WI38 (cell line): Measurements from ENCODE around the gene POLG.

Source experiments
- H3K4me3 ChIP-seq: 2 replicates; pipeline ENCODE4 v1.5.1; 2011; ENCODE audit warnings: low read depth, mild to moderate bottlenecking, control low read depth, low read length
- TF ChIP-seq, protein P1 (sequence below): IDR thresholded peaks from 2 replicates; pipeline ENCODE4 v1.5.1; 2012; ENCODE audit warnings: low read depth, mild to moderate bottlenecking, control low read depth, low read length

Gene POLG

DNA sequence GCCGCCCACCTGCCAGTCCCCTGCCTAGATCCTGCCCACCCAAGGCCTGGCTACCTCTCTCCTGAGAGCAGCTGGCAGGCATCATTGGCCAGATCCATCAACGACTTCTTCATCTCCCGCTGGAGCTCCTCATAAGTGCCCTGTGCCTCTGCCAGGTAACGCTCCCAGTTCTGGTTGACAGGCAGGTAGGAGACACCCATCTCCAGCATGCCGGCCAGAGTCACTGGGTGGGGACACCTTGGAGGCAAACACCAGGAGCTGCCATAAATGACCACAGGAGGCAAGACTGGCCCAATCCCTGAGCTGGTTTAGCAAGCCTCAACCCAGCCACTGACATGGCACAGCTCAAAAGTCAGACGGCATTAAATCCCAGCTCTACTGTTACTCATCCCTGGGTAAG, 7.5 kb downstream of the POLG start:
- H3K4me3 ChIP-seq = no peak overlapping the region

DNA sequence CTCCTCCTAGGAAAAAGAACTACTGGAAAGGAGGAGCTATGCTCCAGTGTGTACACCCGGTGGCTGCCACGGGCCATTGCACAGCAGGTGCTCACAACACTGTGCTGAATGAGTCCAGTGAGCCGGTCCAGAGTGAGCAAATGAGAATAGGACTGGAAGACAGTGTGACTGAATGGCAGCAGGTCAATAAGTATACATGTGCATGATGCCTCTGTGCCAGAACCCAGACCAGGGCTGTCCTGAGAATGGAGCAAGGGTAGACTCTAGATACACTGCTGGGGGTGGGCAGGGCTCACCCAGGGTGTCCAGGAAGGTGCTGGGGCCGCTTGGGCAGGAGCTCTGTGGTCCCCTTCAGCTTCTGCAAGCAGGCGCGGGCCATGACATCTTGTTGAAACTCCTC, 8.3 kb downstream of the POLG start:
- TF ChIP-seq, protein P1, sequence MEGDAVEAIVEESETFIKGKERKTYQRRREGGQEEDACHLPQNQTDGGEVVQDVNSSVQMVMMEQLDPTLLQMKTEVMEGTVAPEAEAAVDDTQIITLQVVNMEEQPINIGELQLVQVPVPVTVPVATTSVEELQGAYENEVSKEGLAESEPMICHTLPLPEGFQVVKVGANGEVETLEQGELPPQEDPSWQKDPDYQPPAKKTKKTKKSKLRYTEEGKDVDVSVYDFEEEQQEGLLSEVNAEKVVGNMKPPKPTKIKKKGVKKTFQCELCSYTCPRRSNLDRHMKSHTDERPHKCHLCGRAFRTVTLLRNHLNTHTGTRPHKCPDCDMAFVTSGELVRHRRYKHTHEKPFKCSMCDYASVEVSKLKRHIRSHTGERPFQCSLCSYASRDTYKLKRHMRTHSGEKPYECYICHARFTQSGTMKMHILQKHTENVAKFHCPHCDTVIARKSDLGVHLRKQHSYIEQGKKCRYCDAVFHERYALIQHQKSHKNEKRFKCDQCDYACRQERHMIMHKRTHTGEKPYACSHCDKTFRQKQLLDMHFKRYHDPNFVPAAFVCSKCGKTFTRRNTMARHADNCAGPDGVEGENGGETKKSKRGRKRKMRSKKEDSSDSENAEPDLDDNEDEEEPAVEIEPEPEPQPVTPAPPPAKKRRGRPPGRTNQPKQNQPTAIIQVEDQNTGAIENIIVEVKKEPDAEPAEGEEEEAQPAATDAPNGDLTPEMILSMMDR = no peak
- H3K4me3 ChIP-seq = no peak overlapping the region

More for the DNA sequence above, 7.5 kb downstream of the POLG start:
- TF ChIP-seq, protein P1 = no peak

DNA sequence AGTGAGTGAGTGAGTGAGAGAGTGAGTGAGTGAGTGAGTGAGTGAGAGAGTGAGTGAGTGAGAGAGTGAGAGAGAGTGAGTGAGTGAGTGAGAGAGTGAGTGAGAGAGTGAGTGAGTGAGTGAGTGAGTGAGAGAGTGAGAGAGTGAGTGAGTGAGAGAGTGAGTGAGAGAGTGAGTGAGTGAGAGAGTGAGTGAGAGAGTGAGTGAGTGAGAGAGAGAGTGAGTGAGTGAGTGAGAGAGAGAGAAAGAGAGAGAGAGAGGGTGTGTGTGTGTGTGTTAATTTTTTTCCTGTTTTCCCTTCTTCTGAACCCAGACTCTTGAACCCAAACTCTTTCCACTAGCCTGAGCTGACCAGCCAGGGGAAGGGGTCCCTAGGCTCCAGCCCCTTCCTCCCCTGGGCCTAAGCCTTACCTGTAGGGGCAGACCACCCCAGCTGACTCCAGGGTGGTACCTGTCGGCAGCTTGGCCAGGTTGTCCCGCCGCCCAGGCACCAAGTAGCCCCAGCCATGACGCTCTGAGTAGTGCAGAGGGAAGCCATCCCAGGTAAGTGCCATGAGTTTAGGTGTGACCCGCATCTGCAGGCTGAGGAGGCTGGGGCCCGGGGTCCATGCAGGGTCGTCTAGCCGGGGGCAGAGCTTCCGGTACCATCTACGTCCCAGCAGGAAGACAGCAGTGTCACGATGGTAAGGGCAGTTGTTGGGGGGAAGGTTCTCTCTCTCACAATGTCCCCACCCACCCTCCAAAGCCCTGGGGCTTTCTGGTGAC, 9.4 kb downstream of the POLG start:
- H3K4me3 ChIP-seq = no peak overlapping the region
- TF ChIP-seq, protein P1 = no peak

DNA sequence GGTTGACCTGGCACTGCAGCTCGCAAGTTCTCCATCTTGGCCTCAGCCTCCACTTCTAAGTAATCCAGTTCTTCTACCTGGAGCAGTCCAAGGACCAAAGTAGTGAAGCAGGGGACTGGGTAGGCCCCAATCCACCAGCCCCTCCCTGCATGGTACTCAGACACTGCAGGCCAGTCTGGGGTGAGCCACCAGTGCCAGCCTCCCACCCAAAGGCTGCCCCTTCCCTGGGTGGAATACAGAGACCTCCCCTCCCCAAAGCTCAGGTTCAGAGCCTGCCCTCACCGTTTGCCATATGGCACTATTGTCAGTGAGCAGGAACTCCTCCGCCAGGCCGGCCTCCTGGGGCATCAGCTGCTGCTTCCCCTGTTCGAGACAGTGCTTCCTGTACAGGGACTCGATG, 10.8 kb downstream of the POLG start:
- TF ChIP-seq, protein P1 = no peak
- H3K4me3 ChIP-seq = no peak overlapping the region

DNA sequence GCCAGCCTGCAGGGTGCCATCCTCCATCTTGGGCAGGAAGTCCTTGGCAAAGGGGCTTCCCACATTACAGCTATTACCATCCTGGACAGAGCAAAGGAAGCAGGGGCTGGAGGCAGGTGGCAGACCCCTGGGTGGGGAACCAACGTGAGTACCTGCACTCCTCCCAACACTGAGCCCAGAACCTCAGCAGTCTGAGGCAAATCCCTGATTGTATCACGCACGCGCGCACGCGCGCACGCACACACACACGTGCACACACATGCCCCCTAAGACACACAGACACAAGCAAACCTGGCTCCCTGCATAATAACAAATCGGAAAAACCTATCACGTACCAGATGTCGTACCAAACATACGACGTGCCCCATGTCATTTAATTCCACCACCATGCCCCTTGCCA, 11.8 kb downstream of the POLG start:
- H3K4me3 ChIP-seq = no peak overlapping the region
- TF ChIP-seq, protein P1 = no peak

DNA sequence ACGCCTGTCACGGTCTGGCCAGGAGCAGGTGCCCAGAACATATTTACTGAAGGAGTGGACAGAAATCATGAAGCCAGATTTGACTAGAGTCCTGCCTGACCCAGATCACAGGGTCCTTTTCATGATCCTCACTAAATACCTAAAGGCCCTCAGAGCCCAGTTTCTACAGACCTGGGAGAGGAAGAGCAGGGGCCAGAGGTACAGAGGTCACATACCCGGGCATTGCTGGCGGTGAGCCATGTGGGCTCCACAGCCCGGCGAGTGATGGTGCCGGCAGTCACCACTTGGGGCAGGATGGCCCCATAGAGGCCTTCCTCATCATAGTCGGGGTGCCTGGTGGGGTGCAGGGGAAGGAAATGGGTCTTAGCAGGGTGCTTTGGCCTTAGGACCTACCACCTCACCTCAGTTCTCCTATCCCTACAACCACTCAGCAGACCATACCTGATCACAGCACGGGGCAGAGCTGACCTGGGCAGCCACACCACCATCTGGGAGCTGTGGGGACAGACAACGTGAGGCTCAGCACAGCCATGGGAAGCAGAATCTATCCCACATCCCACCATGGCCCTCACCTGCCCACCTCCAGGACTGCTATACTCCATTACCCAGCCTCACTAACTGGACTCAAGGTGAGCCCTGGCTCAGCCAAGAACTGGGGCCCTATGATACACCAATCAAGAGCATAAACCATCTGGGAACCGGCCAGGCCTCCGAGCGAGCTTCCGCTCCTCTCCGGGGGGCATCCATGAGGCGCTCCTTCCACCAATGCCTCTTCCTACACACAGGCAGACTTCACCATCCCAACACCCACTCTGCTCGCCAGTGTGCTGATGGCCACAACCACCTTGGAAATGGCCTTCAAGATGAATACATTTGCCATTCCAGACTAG, 12.9 kb downstream of the POLG start:
- no peak overlapping the region for H3K4me3 ChIP-seq
- TF ChIP-seq, protein P1 = no peak

DNA sequence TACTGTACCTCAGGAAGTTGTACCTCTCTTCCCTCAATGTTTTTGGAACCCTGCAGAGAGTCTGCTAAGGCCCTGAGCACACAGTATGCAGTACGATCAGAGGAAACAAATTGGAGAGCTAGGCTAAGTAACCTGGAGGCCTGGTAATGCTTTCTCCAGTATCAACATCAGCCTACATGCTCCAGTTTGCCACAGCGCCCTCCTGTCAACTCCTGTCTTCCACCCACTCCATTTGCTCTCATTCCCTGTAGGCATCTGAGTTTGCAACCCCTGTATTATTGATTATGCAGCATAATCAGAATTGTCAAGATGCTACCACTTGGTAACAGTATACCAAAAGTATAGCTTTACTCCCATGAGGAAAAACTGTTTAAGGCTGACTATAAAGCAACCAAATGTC, 14.4 kb downstream of the POLG start:
- TF ChIP-seq, protein P1 = no peak
- H3K4me3 ChIP-seq = no peak overlapping the region
